H1 (cell line): ENCODE results near the gene SLIT2. TPM values are rescaled to one million over a fixed set of nuclear protein-coding genes. Genes with fewer than 3 reads are reported as not detected.

Source experiments
- CTCF ChIA-PET: fragments of 300-600 bp; sonication (Branson Sonifier 250); formaldehyde crosslinking; loops from one replicate; lab custom pipeline; 2021; ENCODE audit not compliant: partially characterized antibody; lab: Charles Lee
- POLR2A ChIA-PET: fragments of 300-600 bp; sonication (Branson Sonifier 250); formaldehyde crosslinking; loops from one replicate; lab custom pipeline; 2021; ENCODE audit warnings: inconsistent platforms; ENCODE audit not compliant: partially characterized antibody; lab: Charles Lee
- DNase-seq, 2 experiments: peaks; one replicate each; pipeline versions ENCODE4 v3.0.0 to v3.0.0-alpha.2; 2010 to 2022; ENCODE audit warnings: low spot score in 2 of 2, low read depth in 1 of 2, mixed read lengths in 1 of 2
- FAIRE-seq: peaks from 2 replicates; lab custom pipeline; 2011; peaks lifted over from hg19 to GRCh38; lab: Jason Lieb, UNC
- H2AFZ ChIP-seq: 2 replicates; pipeline ENCODE4 v1.8.1; 2012; ENCODE audit warnings: low read length, inconsistent platforms
- H2AK5ac ChIP-seq: 2 replicates; pipeline ENCODE4 v1.6.1; 2013; ENCODE audit warnings: low read depth, low read length
- H2BK120ac ChIP-seq: replicated peaks from 2 replicates; pipeline ENCODE3; 2013; ENCODE audit warnings: low read depth, low read length, inconsistent platforms
- H2BK12ac ChIP-seq: 2 replicates; pipeline ENCODE4 v1.6.1; 2013; ENCODE audit warnings: low read depth, low read length
- H2BK15ac ChIP-seq: 2 replicates; pipeline ENCODE4 v1.6.1; 2013; ENCODE audit warnings: low read length
- H2BK20ac ChIP-seq: 2 replicates; pipeline ENCODE4 v1.6.1; 2013; ENCODE audit warnings: low read length
- H2BK5ac ChIP-seq: 2 replicates; pipeline ENCODE4 v1.6.1; 2013; ENCODE audit warnings: low read depth, low read length
- H3K14ac ChIP-seq: 2 replicates; pipeline ENCODE4 v1.6.1; 2013; ENCODE audit warnings: inconsistent platforms; ENCODE audit not compliant: insufficient read length
- H3K18ac ChIP-seq: 2 replicates; pipeline ENCODE4 v1.6.1; 2013; ENCODE audit warnings: low read length; ENCODE audit errors: extremely low read depth
- H3K23ac ChIP-seq: 2 replicates; pipeline ENCODE4 v1.6.1; 2013; ENCODE audit warnings: inconsistent platforms; ENCODE audit not compliant: insufficient read length
- H3K23me2 ChIP-seq: 2 replicates; pipeline ENCODE4 v1.6.1; 2013; ENCODE audit warnings: low read depth, low read length
- H3K27ac ChIP-seq: 2 replicates; pipeline ENCODE4 v1.6.1; 2011; ENCODE audit warnings: low read depth, low read length, inconsistent platforms
- H3K27me3 ChIP-seq, 4 experiments: replicated peaks in 1 of 4; 1 replicate in 1 of 4; 2 replicates in 3 of 4; pipeline versions ENCODE4 v1.6.1 to v1.8.1; 2011 to 2013; ENCODE audit warnings: low read length in 3 of 4, mild to moderate bottlenecking in 3 of 4, inconsistent platforms in 2 of 4, mixed read lengths in 2 of 4, moderate library complexity in 1 of 4; ENCODE audit not compliant: control insufficient read depth in 3 of 4, insufficient read depth in 3 of 4; ENCODE audit errors: extremely low read depth in 1 of 4
- H3K36me3 ChIP-seq, 4 experiments: 2 replicates each; pipeline versions ENCODE4 v1.6.1 to v1.8.1; 2011 to 2013; ENCODE audit warnings: mild to moderate bottlenecking in 4 of 4, low read length in 3 of 4, moderate library complexity in 2 of 4, control low read depth in 1 of 4, inconsistent platforms in 1 of 4; ENCODE audit not compliant: insufficient read depth in 4 of 4, control insufficient read depth in 2 of 4
- H3K4ac ChIP-seq: replicated peaks from 2 replicates; pipeline ENCODE3; 2013; ENCODE audit warnings: low read length, low read depth, mixed read lengths, inconsistent platforms; ENCODE audit not compliant: insufficient read length
- H3K4me1 ChIP-seq, 4 experiments: replicated peaks in 1 of 4; 1 replicate in 1 of 4; 2 replicates in 3 of 4; pipeline versions ENCODE4 v1.6.1 to v1.8.1; 2011 to 2013; ENCODE audit warnings: low read length in 3 of 4, inconsistent platforms in 2 of 4, mixed read lengths in 1 of 4; ENCODE audit not compliant: insufficient read depth in 4 of 4, control insufficient read depth in 3 of 4
- H3K4me2 ChIP-seq, 2 experiments: 2 replicates each; pipeline versions ENCODE4 v1.6.1 to v1.8.1; 2011 to 2013; ENCODE audit warnings: low read depth in 2 of 2, low read length in 2 of 2, control low read depth in 1 of 2, inconsistent platforms in 1 of 2, mild to moderate bottlenecking in 1 of 2; ENCODE audit not compliant: insufficient read depth in 1 of 2
- H3K4me3 ChIP-seq, 4 experiments: fragments of 200-600, 300-600 bp in 1 of 4; sonication (generic), shearing (Covaris generic), sonication (Bioruptor Twin) in 1 of 4; 2 replicates each; pipeline versions ENCODE4 v1.5.1 to v1.8.1; 2011 to 2016; ENCODE audit warnings: low read length in 4 of 4, low read depth in 3 of 4, control low read depth in 2 of 4, inconsistent platforms in 2 of 4, mild to moderate bottlenecking in 2 of 4, mixed read lengths in 1 of 4, moderate library complexity in 1 of 4; ENCODE audit not compliant: insufficient read depth in 2 of 4; ENCODE audit errors: extremely low read depth in 1 of 4
- H3K56ac ChIP-seq: replicated peaks from 2 replicates; pipeline ENCODE3; 2013; ENCODE audit warnings: low read depth, mild to moderate bottlenecking, mixed read lengths, low read length, inconsistent platforms; ENCODE audit not compliant: insufficient read length
- H3K79me1 ChIP-seq: 2 replicates; pipeline ENCODE4 v1.6.1; 2013; ENCODE audit warnings: low read depth, low read length, control low read depth
- H3K79me2 ChIP-seq, 2 experiments: 2 replicates each; pipeline versions ENCODE4 v1.6.1 to v1.8.1; 2012 to 2013; ENCODE audit warnings: low read length in 2 of 2, mild to moderate bottlenecking in 2 of 2, inconsistent platforms in 1 of 2; ENCODE audit not compliant: insufficient read depth in 2 of 2, control insufficient read depth in 1 of 2
- H3K9ac ChIP-seq, 4 experiments: replicated peaks in 1 of 4; 1 replicate in 1 of 4; 2 replicates in 3 of 4; pipeline versions ENCODE4 v1.6.1 to v1.8.1; 2011 to 2013; ENCODE audit warnings: low read depth in 3 of 4, low read length in 3 of 4, control low read depth in 2 of 4, mild to moderate bottlenecking in 2 of 4, moderate library complexity in 2 of 4, inconsistent platforms in 1 of 4; ENCODE audit errors: extremely low read depth in 1 of 4
- H3K9me3 ChIP-seq, 2 experiments: 2 replicates each; pipeline versions ENCODE4 v1.6.1 to v1.8.1; 2012 to 2013; ENCODE audit warnings: mild to moderate bottlenecking in 2 of 2, moderate library complexity in 2 of 2, control low read depth in 1 of 2, inconsistent platforms in 1 of 2, low read depth in 1 of 2, low read length in 1 of 2, mixed read lengths in 1 of 2; ENCODE audit not compliant: insufficient read depth in 2 of 2
- H4K20me1 ChIP-seq, 2 experiments: replicated peaks in 1 of 2; 2 replicates each; pipeline versions ENCODE3 to v1.8.1; 2011 to 2013; ENCODE audit warnings: inconsistent platforms in 2 of 2, low read length in 2 of 2, mild to moderate bottlenecking in 1 of 2; ENCODE audit not compliant: insufficient read depth in 2 of 2, control insufficient read depth in 1 of 2
- H4K5ac ChIP-seq: 2 replicates; pipeline ENCODE4 v1.6.1; 2013; ENCODE audit warnings: low read length, low read depth, mixed read lengths, inconsistent platforms; ENCODE audit not compliant: insufficient read length
- H4K8ac ChIP-seq: 2 replicates; pipeline ENCODE4 v1.8.0; 2013; ENCODE audit warnings: mild to moderate bottlenecking, moderate library complexity, low read length, inconsistent platforms; ENCODE audit not compliant: insufficient read depth; ENCODE audit errors: extremely low read depth
- H4K91ac ChIP-seq: replicated peaks from 2 replicates; pipeline ENCODE3; 2013; ENCODE audit warnings: low read length, mixed read lengths, inconsistent platforms; ENCODE audit not compliant: insufficient read length
- KDM5A ChIP-seq: fragments of 200-600 bp; IDR thresholded peaks from 2 replicates; pipeline ENCODE4 v1.7.1; 2012; ENCODE audit warnings: mild to moderate bottlenecking, low read length, inconsistent platforms, mixed read lengths
- RBBP5 ChIP-seq: IDR thresholded peaks from 2 replicates; pipeline ENCODE4 v1.7.1; 2012; ENCODE audit warnings: low read depth, mild to moderate bottlenecking, inconsistent platforms, low read length, moderate library complexity, borderline replicate concordance
- TAF7 ChIP-seq: optimal IDR thresholded peaks from 2 replicates; pipeline ENCODE3; 2011; ENCODE audit warnings: low read depth, mild to moderate bottlenecking, inconsistent platforms, low read length, moderate library complexity, borderline replicate concordance
- TCF12 ChIP-seq: IDR thresholded peaks from 2 replicates; pipeline ENCODE4 v1.6.1; 2011; ENCODE audit warnings: low read depth, mild to moderate bottlenecking, low read length
- WGBS, 2 experiments: shearing (Covaris generic) in 1 of 2; methylation state at CpG; one replicate each; pipeline versions ENCODE4 v1.1.6 to v1.1.7; 2013 to 2015; ENCODE audit warnings: low lambda C conversion rate in 2 of 2, mixed read lengths in 2 of 2, inconsistent platforms in 1 of 2, low coverage in 1 of 2, missing lambda C conversion rate in 1 of 2; ENCODE audit not compliant: insufficient replicate concordance in 2 of 2, insufficient coverage in 1 of 2, insufficient read length in 1 of 2; ENCODE audit errors: extremely low coverage in 1 of 2, missing lambda C conversion rate in 1 of 2; 5-methylcytosine and 5-hydroxymethylcytosine counted together
- polyA plus RNA-seq, 7 experiments: library from polyadenylated mRNA; depleted of rRNA in 3 of 7; stranded (reverse) in 5 of 7; unstranded in 2 of 7; fragments of >200 nt in 5 of 7; fragments of 200-250 nt in 2 of 7; gene quantifications; 1 replicate in 5 of 7; 2 replicates in 1 of 7; 4 replicates in 1 of 7; pipeline versions ENCODE4 v1.2.1 to v1.2.3, GENCODE V29; 2011 to 2013; ENCODE audit warnings: missing spikeins in 2 of 7, mixed read lengths in 2 of 7
- total RNA-seq: library from RNA; stranded (reverse); fragmentation: NEBNext Ultra II Directional; extraction: Animal tissue kit (Norgen Biotek cat#: 25700); gene quantifications from 2 replicates; pipeline ENCODE4 v1.2.1, GENCODE V29; 2021

The SLIT2 gene
- total and polyA plus RNA-seq, 2 of the 8 experiments (the other 6 are each of a cell fraction or from before 2014, with no cell fraction given), result 2.0 to 13.7 TPM

DNA sequence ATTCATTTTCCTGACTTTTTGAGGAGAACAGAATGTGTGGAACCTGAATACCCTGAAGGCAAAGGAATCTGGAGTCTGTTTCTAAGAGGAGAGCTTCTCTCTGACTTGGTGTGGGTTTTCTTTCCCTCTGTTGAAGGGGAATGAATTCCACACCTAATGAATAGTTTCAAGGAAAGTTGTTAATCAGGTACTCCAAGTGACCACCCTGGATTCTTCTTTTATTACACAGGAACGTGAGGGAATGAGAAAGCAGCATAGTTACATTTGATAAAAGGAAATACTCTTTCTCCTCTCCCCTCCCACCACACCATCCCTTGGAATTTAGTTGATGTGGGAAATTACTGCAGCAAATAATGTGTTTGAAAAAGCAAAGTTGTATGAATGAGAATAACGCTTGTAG, 29.7 kb downstream of the SLIT2 start:
- no peak overlapping the region for H2BK120ac ChIP-seq
- no peaks in the 10 kb centered on the region for H3K9me3 ChIP-seq
- no peak for FAIRE-seq
- H2BK5ac ChIP-seq, result no peak overlapping the region
- H3K18ac ChIP-seq, result no peak overlapping the region
- peaks cover 0 to 7% (median 5%) of the 10 kb centered on the region in 4 experiments; a peak in 4 of 7 replicates for H3K4me1 ChIP-seq
- H2BK12ac ChIP-seq, result no peak overlapping the region
- no peak overlapping the region for H3K56ac ChIP-seq
- H4K8ac ChIP-seq, result no peak overlapping the region
- no peaks in the 10 kb centered on the region for H3K79me2 ChIP-seq
- DNase-seq, result no peak
- no peak overlapping the region for H3K23ac ChIP-seq
- no peak overlapping the region for H2BK20ac ChIP-seq
- H2BK15ac ChIP-seq, result no peak overlapping the region
- no peak for TF ChIP-seq TCF12
- no peak for TF ChIP-seq KDM5A
- no peak for TF ChIP-seq TAF7
- no peak for TF ChIP-seq RBBP5
- no peak overlapping the region for H4K91ac ChIP-seq
- no peak overlapping the region for H2AK5ac ChIP-seq
- no peak overlapping the region for H4K5ac ChIP-seq
- no peak overlapping the region for H3K27ac ChIP-seq
- no peak overlapping the region for H3K14ac ChIP-seq
- no peak overlapping the region for H3K9ac ChIP-seq
- H3K23me2 ChIP-seq, result no peaks in the 10 kb centered on the region
- no peaks in the 10 kb centered on the region for H3K27me3 ChIP-seq
- WGBS, 2 experiments, result 52% methylated on average over 2 of the region's 2 CpGs; no CpG with 5 or more reads in 1 of the 2 experiments
- ChIA-PET CTCF (no interaction called here), POLR2A (interaction anchor here (0.9 to 1.3 kb wide), 2 partner anchors 28 to 30 kb away, joined by 3 read pairs; partner anchors contain the start of gene SLIT2)
- no peaks in the 10 kb centered on the region for H3K36me3 ChIP-seq
- H3K4me2 ChIP-seq, result no peak overlapping the region
- H3K4ac ChIP-seq, result no peak overlapping the region
- no peak overlapping the region for H3K4me3 ChIP-seq
- H2AFZ ChIP-seq, result no peak overlapping the region
- no peaks in the 10 kb centered on the region for H3K79me1 ChIP-seq
- H4K20me1 ChIP-seq, result no peaks in the 10 kb centered on the region
